Measurements from ENCODE around the gene PSMD11. TPM values are rescaled to one million over a fixed set of nuclear protein-coding genes. Genes with fewer than 3 reads are reported as not detected.

Gene PSMD11
- total and polyA plus RNA-seq, 3 donors from 2014 or later = 53.2 to 99.0 (median 59.3) TPM

GRCh38 chr17:32519228-32520103 lies 75.2 kb downstream of the PSMD11 start:
- H3K36me3 ChIP-seq (ENCODE audit: low read depth, missing control alignments) = no peaks in the 10 kb centered on the region
- no peaks in the 10 kb centered on the region for H3K27me3 ChIP-seq
- intact Hi-C loops (cut with DNase I; ENCODE audit: low total_unique reads) = no loop called here
- H3K4me1 ChIP-seq = peaks cover 5% of the 10 kb centered on the region
- H3K4me3 ChIP-seq = peak overlapping the region; percentile 42 to 57
- H3K9me3 ChIP-seq = no peaks in the 10 kb centered on the region
- TF ChIP-seq CTCF (IDR thresholded peaks at IDR 0.05) = no peak
- no peak for TF ChIP-seq POLR2A (IDR thresholded peaks at IDR 0.05)
- 2% methylated on average over 26 to 42 of the region's 61 CpGs for WGBS, 2 donors
- no peak overlapping the region for H3K27ac ChIP-seq
- peak; percentile 32 for DNase-seq

GRCh38 chr17:32520104-32520701 lies 75.9 kb downstream of the PSMD11 start:
- WGBS, 2 donors = 29 to 43% methylated on average over 17 of the region's 17 CpGs

GRCh38 chr17:32520737-32521404 lies 76.6 kb downstream of the PSMD11 start:
- intact Hi-C loops (cut with DNase I; ENCODE audit: low total_unique reads) = no loop called here
- Histone ChIP-seq H3K27me3 (no peaks in the 10 kb centered on the region), H3K4me1 (peaks cover 5% of the 10 kb centered on the region), H3K36me3 (ENCODE audit: low read depth, missing control alignments) (no peaks in the 10 kb centered on the region), H3K27ac (no peak overlapping the region), H3K4me3 (no peak overlapping the region), H3K9me3 (no peaks in the 10 kb centered on the region)
- TF ChIP-seq POLR2A (IDR thresholded peaks at IDR 0.05) = no peak
- no peak for TF ChIP-seq CTCF (IDR thresholded peaks at IDR 0.05)
- WGBS, 2 donors = 70 to 77% methylated on average over 9 of the region's 9 CpGs
- no peak for DNase-seq

More at GRCh38 chr17:32520104-32520701, 75.9 kb downstream of the PSMD11 start:
- Histone ChIP-seq H3K27ac (no peak overlapping the region), H3K36me3 (ENCODE audit: low read depth, missing control alignments) (no peaks in the 10 kb centered on the region), H3K4me1 (peaks cover 5% of the 10 kb centered on the region), H3K27me3 (no peaks in the 10 kb centered on the region), H3K9me3 (no peaks in the 10 kb centered on the region), H3K4me3 (peak overlapping the region in 1 of 2 donors; percentile 57)
- no peak for DNase-seq
- intact Hi-C loops (cut with DNase I; ENCODE audit: low total_unique reads) = no loop called here
- no peak for TF ChIP-seq CTCF (IDR thresholded peaks at IDR 0.05)
- no peak for TF ChIP-seq POLR2A (IDR thresholded peaks at IDR 0.05)

- Histone ChIP-seq H3K36me3 (ENCODE audit: low read depth, missing control alignments) (no peaks in the 10 kb centered on the region), H3K27ac (no peak overlapping the region), H3K4me3 (no peak overlapping the region), H3K27me3 (no peaks in the 10 kb centered on the region), H3K4me1 (peaks cover 5% of the 10 kb centered on the region), H3K9me3 (no peaks in the 10 kb centered on the region)
- 92 to 94% methylated on average over 11 of the region's 11 CpGs for WGBS, 2 donors
- DNase-seq = no peak
- TF ChIP-seq POLR2A (IDR thresholded peaks at IDR 0.05) = no peak
- no peak for TF ChIP-seq CTCF (IDR thresholded peaks at IDR 0.05)
- intact Hi-C loops (cut with DNase I; ENCODE audit: low total_unique reads) = no loop called here
Observed at GRCh38 chr17:32523017-32523680, 78.8 kb downstream of the PSMD11 start.
